Urinary bladder (tissue), 4 donors: ENCODE measurements around the gene CLDND2. TPM values are rescaled to one million over a fixed set of nuclear protein-coding genes. Genes with fewer than 3 reads are reported as not detected.

Experiments used
- DNase-seq: peaks from one replicate; pipeline ENCODE4 v3.0.0-alpha.2; 2015; ENCODE audit errors: extremely low spot score
- H3K27ac ChIP-seq: one replicate; pipeline ENCODE4 v1.5.1; 2013; ENCODE audit warnings: low read depth, mild to moderate bottlenecking, moderate library complexity
- H3K36me3 ChIP-seq: one replicate; pipeline ENCODE4 v1.6.1; 2013; ENCODE audit warnings: mild to moderate bottlenecking, moderate library complexity; ENCODE audit not compliant: insufficient read depth
- H3K4me1 ChIP-seq: one replicate; pipeline ENCODE4 v1.6.1; 2013; ENCODE audit warnings: mild to moderate bottlenecking, moderate library complexity; ENCODE audit not compliant: insufficient read depth
- H3K4me3 ChIP-seq: one replicate; pipeline ENCODE4 v1.5.1; 2013; ENCODE audit warnings: low read depth, low read length
- WGBS: extraction: QIAGEN DNeasy Blood & Tissue Kit; methylation state at CpG from one replicate; pipeline ENCODE4 v1.1.7; 2013; 5-methylcytosine and 5-hydroxymethylcytosine counted together
- polyA plus RNA-seq: library from polyadenylated mRNA; stranded (reverse); fragments of 200-250 nt; gene quantifications from one replicate; pipeline ENCODE4 v1.2.3, GENCODE V29; 2013
- total RNA-seq: library from RNA; depleted of rRNA; stranded (reverse); fragments of >200 nt; gene quantifications from one replicate; pipeline ENCODE4 v1.2.3, GENCODE V29; 2014
- donor health status: healthy with polysubstance abuse.
- donor health status: healthy.

Gene CLDND2
- total and polyA plus RNA-seq, 2 donors, result 0.85 TPM; not detected in 1

GRCh38 chr19:51372021-51372648 is 3.3 kb upstream of the CLDND2 start:
- WGBS, result 84% methylated on average over 18 of the region's 18 CpGs
- H3K4me1 ChIP-seq, result no peaks in the 10 kb centered on the region
- no peak overlapping the region for H3K4me3 ChIP-seq
- H3K27ac ChIP-seq, result no peak overlapping the region
- DNase-seq, result no peak
- H3K36me3 ChIP-seq, result no peaks in the 10 kb centered on the region

- no peak overlapping the region for H3K27ac ChIP-seq
- whole genome bisulfite sequencing, result 79% methylated on average over 8 of the region's 8 CpGs
- H3K36me3 ChIP-seq, result no peaks in the 10 kb centered on the region
- no peak overlapping the region for H3K4me3 ChIP-seq
- H3K4me1 ChIP-seq, result no peaks in the 10 kb centered on the region
- DNase-seq, result no peak
Measured at GRCh38 chr19:51371186-51371690, 2.4 kb upstream of the CLDND2 start.

GRCh38 chr19:51370230-51370629 is 1.4 kb upstream of the CLDND2 start:
- Histone ChIP-seq H3K27ac (no peak overlapping the region), H3K36me3 (no peaks in the 10 kb centered on the region), H3K4me1 (peaks cover 1% of the 10 kb centered on the region), H3K4me3 (no peak overlapping the region)
- 62% methylated on average over 4 of the region's 4 CpGs for WGBS
- no peak for DNase-seq

GRCh38 chr19:51367565-51368365 is 1.0 kb downstream of the CLDND2 start:
- peak overlapping the region; percentile 60 for H3K4me3 ChIP-seq
- no peaks in the 10 kb centered on the region for H3K36me3 ChIP-seq
- H3K4me1 ChIP-seq, result peaks cover 2% of the 10 kb centered on the region
- peak overlapping the region; percentile 89 for H3K27ac ChIP-seq
- peak; percentile 97 for DNase-seq
- WGBS, result under 1% methylated on average over 64 of the region's 64 CpGs

GRCh38 chr19:51367255-51367564 is 1.6 kb downstream of the CLDND2 start:
- Histone ChIP-seq H3K36me3 (no peaks in the 10 kb centered on the region), H3K4me1 (peaks cover 2% of the 10 kb centered on the region), H3K27ac (peak overlapping the region; percentile 89), H3K4me3 (peak overlapping the region; percentile 60)
- WGBS, result under 1% methylated on average over 15 of the region's 15 CpGs
- DNase-seq, result no peak

GRCh38 chr19:51366389-51367254 is 2.2 kb downstream of the CLDND2 start:
- WGBS, result under 1% methylated on average over 54 of the region's 54 CpGs
- DNase-seq, result peak; percentile 98
- Histone ChIP-seq H3K27ac (peak overlapping the region; percentile 89), H3K36me3 (no peaks in the 10 kb centered on the region), H3K4me3 (peak overlapping the region; percentile 77), H3K4me1 (peaks cover 2% of the 10 kb centered on the region)

GRCh38 chr19:51365965-51366388 is 2.8 kb downstream of the CLDND2 start, which contains the start of gene ETFB:
TSS of gene ETFB (minus strand) at chr19:51366388. CDS start at chr19:51366326, 62 bp downstream.
- H3K27ac ChIP-seq, result peak within 1 kb of the TSS; percentile 92

GRCh38 chr19:51365211-51365964 is 3.4 kb downstream of the CLDND2 start:
- peaks cover 2% of the 10 kb centered on the region for H3K4me1 ChIP-seq
- WGBS, result 17% methylated on average over 10 of the region's 10 CpGs
- H3K27ac ChIP-seq, result no peak overlapping the region
- DNase-seq, result no peak
- peak overlapping the region; percentile 77 for H3K4me3 ChIP-seq
- no peaks in the 10 kb centered on the region for H3K36me3 ChIP-seq

More at GRCh38 chr19:51365965-51366388, 2.8 kb downstream of the CLDND2 start, which contains the start of gene ETFB:
- Histone ChIP-seq H3K4me1 (peaks cover 2% of the 10 kb centered on the region), H3K4me3 (peak within 1 kb of the TSS; percentile 77), H3K36me3 (no peaks in the 10 kb centered on the region)
- DNase-seq, result no peak
- WGBS, result under 1% methylated on average over 27 of the region's 27 CpGs

- 81% methylated on average over 15 of the region's 15 CpGs for WGBS
- H3K4me3 ChIP-seq, result no peak overlapping the region
- H3K27ac ChIP-seq, result no peak overlapping the region
- no peaks in the 10 kb centered on the region for H3K36me3 ChIP-seq
- peaks cover 2% of the 10 kb centered on the region for H3K4me1 ChIP-seq
- no peak for DNase-seq
Measured at GRCh38 chr19:51364200-51365106, 4.3 kb downstream of the CLDND2 start.

- Histone ChIP-seq H3K4me3 (no peak overlapping the region), H3K4me1 (peaks cover 2% of the 10 kb centered on the region), H3K27ac (no peak overlapping the region), H3K36me3 (no peaks in the 10 kb centered on the region)
- WGBS, result 88% methylated on average over 13 of the region's 13 CpGs
- no peak for DNase-seq
Measured at GRCh38 chr19:51361239-51361638, 7.6 kb downstream of the CLDND2 start.

GRCh38 chr19:51359294-51359693 is 9.5 kb downstream of the CLDND2 start:
- no peak overlapping the region for H3K4me3 ChIP-seq
- DNase-seq, result no peak
- no peak overlapping the region for H3K27ac ChIP-seq
- H3K4me1 ChIP-seq, result no peaks in the 10 kb centered on the region
- H3K36me3 ChIP-seq, result no peaks in the 10 kb centered on the region
- WGBS, result 80% methylated on average over 4 of the region's 4 CpGs

GRCh38 chr19:51357952-51358351 is 10.9 kb downstream of the CLDND2 start:
- Histone ChIP-seq H3K36me3 (no peaks in the 10 kb centered on the region), H3K4me3 (no peak overlapping the region), H3K27ac (no peak overlapping the region), H3K4me1 (no peaks in the 10 kb centered on the region)
- 86% methylated on average over 7 of the region's 7 CpGs for WGBS
- DNase-seq, result no peak
